ENCODE results near the gene GABRD. TPM values are rescaled to one million over a fixed set of nuclear protein-coding genes. Genes with fewer than 3 reads are reported as not detected.

Gene GABRD
- total and polyA plus RNA-seq, 7 donors = 0.05 to 0.66 (median 0.35) TPM; not detected in 3

DNA sequence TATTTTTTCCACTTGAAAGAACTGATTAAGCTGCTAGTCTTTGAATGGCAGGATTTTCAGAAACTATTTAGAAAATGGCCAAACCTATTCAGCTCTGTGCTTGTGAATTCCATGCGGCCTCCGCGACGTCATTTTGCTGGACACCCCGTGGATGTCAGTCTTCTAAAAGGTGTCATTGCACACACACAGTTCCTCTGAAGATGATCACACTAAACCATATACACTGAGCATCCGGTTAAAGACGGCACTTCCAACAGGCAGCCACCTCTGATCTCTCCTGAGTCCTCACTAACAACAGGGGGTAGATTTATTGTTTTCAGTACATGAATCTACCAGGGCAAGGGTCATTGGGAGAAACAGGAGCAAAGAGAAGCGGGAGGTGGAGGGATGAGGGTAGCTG, 24.6 kb upstream of the GABRD start:
- intact Hi-C loops (cut with DNase I) = no loop called here
- H3K27me3 ChIP-seq (ENCODE audit: insufficient read depth in 3 of 3, low read length in 2 of 3) = peaks cover 0 to 27% (median 2%) of the 10 kb centered on the region in 3 donors
- TF ChIP-seq, protein P1, sequence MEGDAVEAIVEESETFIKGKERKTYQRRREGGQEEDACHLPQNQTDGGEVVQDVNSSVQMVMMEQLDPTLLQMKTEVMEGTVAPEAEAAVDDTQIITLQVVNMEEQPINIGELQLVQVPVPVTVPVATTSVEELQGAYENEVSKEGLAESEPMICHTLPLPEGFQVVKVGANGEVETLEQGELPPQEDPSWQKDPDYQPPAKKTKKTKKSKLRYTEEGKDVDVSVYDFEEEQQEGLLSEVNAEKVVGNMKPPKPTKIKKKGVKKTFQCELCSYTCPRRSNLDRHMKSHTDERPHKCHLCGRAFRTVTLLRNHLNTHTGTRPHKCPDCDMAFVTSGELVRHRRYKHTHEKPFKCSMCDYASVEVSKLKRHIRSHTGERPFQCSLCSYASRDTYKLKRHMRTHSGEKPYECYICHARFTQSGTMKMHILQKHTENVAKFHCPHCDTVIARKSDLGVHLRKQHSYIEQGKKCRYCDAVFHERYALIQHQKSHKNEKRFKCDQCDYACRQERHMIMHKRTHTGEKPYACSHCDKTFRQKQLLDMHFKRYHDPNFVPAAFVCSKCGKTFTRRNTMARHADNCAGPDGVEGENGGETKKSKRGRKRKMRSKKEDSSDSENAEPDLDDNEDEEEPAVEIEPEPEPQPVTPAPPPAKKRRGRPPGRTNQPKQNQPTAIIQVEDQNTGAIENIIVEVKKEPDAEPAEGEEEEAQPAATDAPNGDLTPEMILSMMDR (IDR thresholded peaks at IDR 0.05) = no peak
- WGBS, 3 donors = 51 to 57% (median 54%) methylated on average over 8 of the region's 8 CpGs
- no peaks in the 10 kb centered on the region for H3K9me3 ChIP-seq
- H3K27ac ChIP-seq = no peak overlapping the region
- H3K36me3 ChIP-seq (ENCODE audit: insufficient read depth in 1 of 2, low read depth in 1 of 2) = no peaks in the 10 kb centered on the region
- no peaks in the 10 kb centered on the region for H3K4me1 ChIP-seq
- H3K4me3 ChIP-seq = no peak overlapping the region
- DNase-seq (no peak), ATAC-seq (no peak)

DNA sequence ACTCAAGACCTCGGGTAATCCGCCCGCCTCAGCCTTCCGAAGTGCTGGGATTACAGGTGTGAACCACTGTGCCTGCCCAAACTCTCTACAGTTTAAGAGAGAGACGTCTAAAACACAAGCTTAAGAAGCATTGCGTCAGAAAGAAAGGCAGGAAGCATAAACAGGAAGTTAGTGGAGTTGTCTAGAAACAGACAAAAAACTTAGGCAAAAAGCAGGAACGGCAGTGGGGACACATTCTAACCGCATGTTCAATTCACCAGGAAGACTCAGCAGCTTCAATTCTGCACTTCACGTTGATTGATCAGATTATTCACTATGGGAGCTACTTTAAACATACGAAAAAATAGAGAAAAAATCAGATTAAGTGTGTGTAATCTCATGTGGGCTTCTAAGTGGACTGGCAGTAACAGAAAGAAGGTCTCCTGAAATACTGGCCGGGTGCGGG, 22.9 kb upstream of the GABRD start:
- 62 to 69% (median 64%) methylated on average over 12 of the region's 12 CpGs for WGBS, 3 donors
- DNase-seq = no peak
- Histone ChIP-seq H3K4me1 (no peaks in the 10 kb centered on the region), H3K27ac (no peak overlapping the region), H3K4me3 (no peak overlapping the region), H3K9me3 (no peaks in the 10 kb centered on the region), H3K36me3 (ENCODE audit: insufficient read depth in 1 of 2, low read depth in 1 of 2) (no peaks in the 10 kb centered on the region), H3K27me3 (ENCODE audit: insufficient read depth in 3 of 3, low read length in 2 of 3) (peaks cover 0 to 31% (median 4%) of the 10 kb centered on the region in 3 donors)
- TF ChIP-seq, protein P1 (IDR thresholded peaks at IDR 0.05) = no peak
- ATAC-seq = no peak
- intact Hi-C loops (cut with DNase I) = no loop called here

DNA sequence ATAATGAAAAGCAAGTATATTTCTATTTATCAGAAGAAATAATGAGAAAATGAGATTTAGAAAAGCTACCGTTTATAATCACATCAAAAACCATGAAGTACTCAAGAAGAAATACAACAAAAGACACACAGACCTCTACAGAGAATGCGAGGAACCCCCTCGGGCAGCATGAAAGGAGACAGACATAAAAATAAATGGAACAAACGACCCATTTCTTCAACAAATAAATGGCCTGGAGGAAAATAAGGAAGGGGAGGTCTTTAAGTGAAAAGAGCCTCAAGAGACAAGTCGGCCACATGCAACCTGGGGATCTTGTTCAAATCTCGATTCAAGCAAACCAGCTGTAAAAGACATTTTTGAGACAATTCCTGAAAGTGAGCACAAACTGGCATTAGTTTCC, 21.6 kb upstream of the GABRD start:
- H3K36me3 ChIP-seq (ENCODE audit: insufficient read depth in 1 of 2, low read depth in 1 of 2) = no peaks in the 10 kb centered on the region
- H3K27ac ChIP-seq = no peak overlapping the region
- intact Hi-C loops (cut with DNase I) = no loop called here
- no peak for ATAC-seq
- no peak for DNase-seq
- 40 to 50% (median 44%) methylated on average over 6 of the region's 6 CpGs for WGBS, 3 donors
- no peak overlapping the region for H3K4me3 ChIP-seq
- TF ChIP-seq, protein P1 (IDR thresholded peaks at IDR 0.05) = no peak
- peaks cover 0 to 44% (median 5%) of the 10 kb centered on the region in 3 donors for H3K27me3 ChIP-seq (ENCODE audit: insufficient read depth in 3 of 3, low read length in 2 of 3)
- no peaks in the 10 kb centered on the region for H3K9me3 ChIP-seq
- H3K4me1 ChIP-seq = no peaks in the 10 kb centered on the region

DNA sequence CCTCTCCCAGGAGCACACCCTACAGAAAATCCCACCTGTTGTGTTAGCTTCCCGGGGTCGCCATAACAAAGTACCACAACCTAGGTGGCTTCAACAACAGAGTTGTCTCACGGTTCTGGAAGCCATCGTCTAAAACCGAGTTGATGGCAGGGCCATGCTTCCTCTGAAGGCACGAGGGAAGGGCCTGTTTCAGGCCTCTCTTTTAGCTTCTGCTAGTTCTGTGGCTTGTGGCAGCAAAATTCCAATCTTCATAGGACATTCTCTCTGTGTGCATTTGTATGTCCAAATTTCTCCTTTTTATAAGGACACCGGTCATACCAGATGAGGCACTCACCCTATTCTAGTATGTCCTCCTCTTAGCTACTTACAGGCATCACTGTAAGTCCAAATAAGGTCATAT, 18.7 kb upstream of the GABRD start:
- 83 to 85% (median 84%) methylated on average over 7 of the region's 7 CpGs for WGBS, 3 donors
- Histone ChIP-seq H3K36me3 (ENCODE audit: insufficient read depth in 1 of 2, low read depth in 1 of 2) (no peaks in the 10 kb centered on the region), H3K4me3 (no peak overlapping the region), H3K27me3 (ENCODE audit: insufficient read depth in 3 of 3, low read length in 2 of 3) (peaks cover 0 to 60% (median 19%) of the 10 kb centered on the region in 3 donors), H3K9me3 (no peaks in the 10 kb centered on the region), H3K27ac (no peak overlapping the region), H3K4me1 (no peaks in the 10 kb centered on the region)
- ATAC-seq = no peak
- DNase-seq = no peak
- intact Hi-C loops (cut with DNase I) = no loop called here
- TF ChIP-seq, protein P1 (IDR thresholded peaks at IDR 0.05) = no peak

DNA sequence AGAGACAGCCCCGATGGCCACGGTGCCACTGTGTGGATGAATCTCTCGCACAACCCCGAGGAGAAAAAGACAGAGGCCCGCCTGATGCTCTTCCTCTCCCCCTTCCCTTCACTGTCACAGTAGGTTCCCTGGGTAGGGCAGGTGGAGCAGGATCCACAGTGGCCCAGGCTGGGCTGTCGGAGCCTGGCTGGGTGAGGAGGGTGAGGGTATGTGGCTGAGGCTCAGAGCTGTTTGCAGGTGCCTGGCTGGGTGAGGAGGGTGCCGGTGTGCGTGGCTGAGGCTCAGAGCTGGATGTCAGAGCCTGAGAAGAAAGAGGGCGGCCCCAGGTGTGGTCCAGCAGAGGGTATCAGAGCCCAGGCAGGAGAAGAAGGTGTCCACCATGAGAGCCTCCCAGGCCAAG, 18.3 kb upstream of the GABRD start:
- intact Hi-C loops (cut with DNase I) = no loop called here
- H3K4me3 ChIP-seq = no peak overlapping the region
- 82 to 88% (median 87%) methylated on average over 9 of the region's 9 CpGs for WGBS, 3 donors
- ATAC-seq (no peak), DNase-seq (no peak)
- TF ChIP-seq, protein P1 (IDR thresholded peaks at IDR 0.05) = no peak
- no peaks in the 10 kb centered on the region for H3K4me1 ChIP-seq
- H3K27ac ChIP-seq = no peak overlapping the region
- peaks cover 0 to 64% (median 19%) of the 10 kb centered on the region in 3 donors for H3K27me3 ChIP-seq (ENCODE audit: insufficient read depth in 3 of 3, low read length in 2 of 3)
- no peaks in the 10 kb centered on the region for H3K36me3 ChIP-seq (ENCODE audit: insufficient read depth in 1 of 2, low read depth in 1 of 2)
- no peaks in the 10 kb centered on the region for H3K9me3 ChIP-seq
